ENCODE measurements around the gene STAG3. TPM values are rescaled to one million over a fixed set of nuclear protein-coding genes. Genes with fewer than 3 reads are reported as not detected.
A peak's percentile ranks its signal among the peaks of the same experiment; 100 is the strongest.

The STAG3 gene
- total RNA-seq, 1 experiment from 2014 or later: 5.2 TPM

GRCh38 chr7:100167912-100168323 is 9.8 kb upstream of the STAG3 start:
- Mint-ChIP-seq H3K27ac (peak overlapping the region; percentile 97), H3K9me3 (no peaks in the 10 kb centered on the region)
- no peak for DNase-seq (ENCODE audit: low spot score)

GRCh38 chr7:100169147-100169850 is 8.4 kb upstream of the STAG3 start:
- POLR2A ChIA-PET: interaction anchor here (1.5 to 1.8 kb wide), 2 partner anchors 8 to 259 kb away, joined by 3 to 21 read pairs; partner anchors contain the start of genes GPC2 and STAG3
- no peak for TF ChIP-seq AFF4 (CRISPR knock-in tag; IDR thresholded peaks at IDR 0.05; ENCODE audit: borderline replicate concordance)
- no peak for TF ChIP-seq FOXP4 (CRISPR knock-in tag; IDR thresholded peaks at IDR 0.05)
- no peak for TF ChIP-seq EMX1 (CRISPR knock-in tag; IDR thresholded peaks at IDR 0.05)

More at GRCh38 chr7:100167912-100168323, 9.8 kb upstream of the STAG3 start:
- H3K4me3 Mint-ChIP-seq: peak overlapping the region; percentile 87
- TF ChIP-seq TEAD4 (CRISPR knock-in tag; IDR thresholded peaks at IDR 0.05) (no peak), GABPB1 (CRISPR knock-in tag; IDR thresholded peaks at IDR 0.05) (no peak), RELA (CRISPR knock-in tag; IDR thresholded peaks at IDR 0.05; ENCODE audit: borderline replicate concordance) (no peak), NFYB (CRISPR knock-in tag; conservative IDR thresholded peaks at IDR 0.05; ENCODE audit: low read depth) (no peak), ATF3 (CRISPR knock-in tag; conservative IDR thresholded peaks at IDR 0.05) (no peak), MYBL2 (CRISPR knock-in tag; IDR thresholded peaks at IDR 0.05) (no peak), KAT7 (CRISPR knock-in tag; IDR thresholded peaks at IDR 0.05; ENCODE audit: borderline replicate concordance) (no peak), E2F1 (CRISPR knock-in tag; IDR thresholded peaks at IDR 0.05) (no peak), JAZF1 (CRISPR knock-in tag; IDR thresholded peaks at IDR 0.05) (no peak), MXD4 (CRISPR knock-in tag; IDR thresholded peaks at IDR 0.05; ENCODE audit: borderline replicate concordance) (no peak), ZNF138 (CRISPR knock-in tag; conservative IDR thresholded peaks at IDR 0.05) (no peak), E2F5 (CRISPR knock-in tag; IDR thresholded peaks at IDR 0.05) (no peak), ATF2 (CRISPR knock-in tag; IDR thresholded peaks at IDR 0.05; ENCODE audit: borderline replicate concordance, low read depth) (no peak), SOX15 (CRISPR knock-in tag; IDR thresholded peaks at IDR 0.05) (no peak), ERG (CRISPR knock-in tag; IDR thresholded peaks at IDR 0.05) (no peak), HMGA2 (CRISPR knock-in tag; IDR thresholded peaks at IDR 0.05) (no peak), MAX (CRISPR knock-in tag; IDR thresholded peaks at IDR 0.05) (no peak)
- peak; percentile 1 for ATAC-seq
- POLR2A ChIA-PET: interaction anchor here (0.7 to 2.0 kb wide), 7 partner anchors 9 to 260 kb away, joined by 3 to 21 read pairs (median 5); partner anchors contain the start of genes AP4M1, GPC2, LAMTOR4 and MCM7
- peaks cover 29% of the 10 kb centered on the region for H3K27me3 Mint-ChIP-seq (ENCODE audit: low read depth)
- H3K36me3 Mint-ChIP-seq: no peaks in the 10 kb centered on the region
- peaks cover 56% of the 10 kb centered on the region for H3K4me1 Mint-ChIP-seq
- CTCF ChIA-PET: interaction anchor here (0.5 to 4.6 kb wide), 23 partner anchors 8 to 1296 kb away, joined by 3 to 54 read pairs (median 5); partner anchors contain the start of genes GPC2, LAMTOR4, STAG3 and TRAPPC14

More at GRCh38 chr7:100169147-100169850, 8.4 kb upstream of the STAG3 start:
- H3K9me3 Mint-ChIP-seq: no peaks in the 10 kb centered on the region
- H3K4me3 Mint-ChIP-seq: peak overlapping the region; percentile 87
- H3K36me3 Mint-ChIP-seq: peaks cover 9% of the 10 kb centered on the region
- peak overlapping the region; percentile 97; the same call in 1 of the 2 replicates for H3K27ac Mint-ChIP-seq
- CTCF ChIA-PET: interaction anchor here (0.7 to 4.6 kb wide), 7 partner anchors 8 to 537 kb away, joined by 3 to 54 read pairs (median 8); partner anchors contain the start of genes GPC2, POP7, STAG3 and TRAPPC14
- peaks cover 29% of the 10 kb centered on the region for H3K27me3 Mint-ChIP-seq (ENCODE audit: low read depth)
- peaks cover 50% of the 10 kb centered on the region for H3K4me1 Mint-ChIP-seq
- DNase-seq (ENCODE audit: low spot score): no peak
- no peak for ATAC-seq
